ENCODE data around the gene P2RX1. TPM values are rescaled to one million over a fixed set of nuclear protein-coding genes. Genes with fewer than 3 reads are reported as not detected.

P2RX1 gene
- total RNA-seq, 1 donor from 2014 or later = 8.7 TPM

GRCh38 chr17:3917391-3917931, 1.2 kb upstream of the P2RX1 start:
- Histone ChIP-seq H3K36me3 (no peaks in the 10 kb centered on the region), H3K4me3 (no peak overlapping the region), H3K4me1 (peaks cover 31% of the 10 kb centered on the region), H3K27ac (peak overlapping the region; percentile 70), H3K9me3 (no peaks in the 10 kb centered on the region), H3K27me3 (ENCODE audit: low read depth) (no peaks in the 10 kb centered on the region)
- DNase-seq = peak; percentile 73
- intact Hi-C loops (cut with DNase I) = no loop called here
- ATAC-seq = peak in 1 of 2 donors; percentile 39
- no peak for TF ChIP-seq CTCF (IDR thresholded peaks at IDR 0.05)

GRCh38 chr17:3916825-3917224, 560 bp upstream of the P2RX1 start:
- H3K9me3 ChIP-seq = no peaks in the 10 kb centered on the region
- no peaks in the 10 kb centered on the region for H3K36me3 ChIP-seq
- intact Hi-C loops (cut with DNase I) = no loop called here
- peak overlapping the region; percentile 70 for H3K27ac ChIP-seq
- DNase-seq (no peak), ATAC-seq (peak in 1 of 2 donors; percentile 3)
- TF ChIP-seq CTCF (IDR thresholded peaks at IDR 0.05) = no peak
- peak overlapping the region; percentile 37 for H3K4me3 ChIP-seq
- H3K4me1 ChIP-seq = peaks cover 32% of the 10 kb centered on the region
- no peaks in the 10 kb centered on the region for H3K27me3 ChIP-seq (ENCODE audit: low read depth)

- DNase-seq (no peak), ATAC-seq (peak in 1 of 2 donors; percentile 15)
- Histone ChIP-seq H3K36me3 (no peaks in the 10 kb centered on the region), H3K4me3 (peak overlapping the region; percentile 37), H3K4me1 (peaks cover 38% of the 10 kb centered on the region), H3K27me3 (ENCODE audit: low read depth) (no peaks in the 10 kb centered on the region), H3K9me3 (no peaks in the 10 kb centered on the region), H3K27ac (peak overlapping the region; percentile 70)
- no peak for TF ChIP-seq CTCF (IDR thresholded peaks at IDR 0.05)
- intact Hi-C loops (cut with DNase I) = no loop called here
Measured at GRCh38 chr17:3915581-3915994, 677 bp downstream of the P2RX1 start.

- Histone ChIP-seq H3K36me3 (no peaks in the 10 kb centered on the region), H3K4me3 (peak overlapping the region; percentile 37), H3K27me3 (ENCODE audit: low read depth) (no peaks in the 10 kb centered on the region), H3K27ac (peak overlapping the region; percentile 58), H3K4me1 (peaks cover 38% of the 10 kb centered on the region), H3K9me3 (no peaks in the 10 kb centered on the region)
- TF ChIP-seq CTCF (IDR thresholded peaks at IDR 0.05) = no peak
- ATAC-seq (peak; percentile 1 to 7), DNase-seq (no peak)
- intact Hi-C loops (cut with DNase I) = no loop called here
Measured at GRCh38 chr17:3914312-3914670, 2.0 kb downstream of the P2RX1 start.

GRCh38 chr17:3913531-3914311, 2.5 kb downstream of the P2RX1 start:
- intact Hi-C loops (cut with DNase I) = no loop called here
- Histone ChIP-seq H3K27ac (peak overlapping the region; percentile 58), H3K36me3 (no peaks in the 10 kb centered on the region), H3K27me3 (ENCODE audit: low read depth) (no peaks in the 10 kb centered on the region), H3K4me1 (peaks cover 38% of the 10 kb centered on the region), H3K9me3 (no peaks in the 10 kb centered on the region), H3K4me3 (peak overlapping the region; percentile 37)
- DNase-seq = peak; percentile 88
- peak; percentile 82 to 89 for ATAC-seq
- peak; percentile 98 for TF ChIP-seq CTCF (IDR thresholded peaks at IDR 0.05)

All from lower lobe of right lung (tissue), 2 donors.